GM19452 (cell line): ENCODE results near the gene RNF2.
"Not testable (repeated sequence)": the region's sequence is repeated elsewhere in the genome, so short reads cannot be mapped to it uniquely, and the experiment has no call there.

Source experiments
- ATAC-seq: cut with Tn5 transposase; IDR thresholded peaks from one replicate; pipeline ENCODE4 v1.9.1; 2021; ENCODE audit not compliant: unreplicated experiment

The RNF2 gene

GRCh38 chr1:185044981-185045813, at the start of gene RNF2:
Gene RNF2, plus strand, starts transcription at chr1:185045558. Its CDS starts 41,996 bp downstream, at chr1:185087554.
- peak; percentile 83 for ATAC-seq

DNA sequence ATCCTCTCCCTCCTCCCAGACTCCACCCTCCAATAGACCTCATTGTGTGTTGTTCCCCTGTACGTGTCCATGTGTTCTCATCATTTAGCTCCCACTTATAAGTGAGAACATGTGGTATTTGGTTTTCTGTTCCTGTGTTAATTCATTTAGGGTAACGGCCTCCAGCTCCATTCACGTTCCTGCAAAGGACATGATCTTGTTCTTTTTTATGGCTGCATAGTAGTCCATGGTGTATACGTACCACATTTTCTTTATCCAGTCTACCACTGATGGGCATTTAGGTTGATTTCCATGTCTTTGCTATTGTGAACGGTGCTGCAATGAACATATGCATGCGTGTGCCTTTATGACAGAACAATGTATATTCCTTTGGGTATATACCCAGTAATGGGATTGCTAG, 45.4 kb upstream of the RNF2 start:
- not testable (repeated sequence) for ATAC-seq

DNA sequence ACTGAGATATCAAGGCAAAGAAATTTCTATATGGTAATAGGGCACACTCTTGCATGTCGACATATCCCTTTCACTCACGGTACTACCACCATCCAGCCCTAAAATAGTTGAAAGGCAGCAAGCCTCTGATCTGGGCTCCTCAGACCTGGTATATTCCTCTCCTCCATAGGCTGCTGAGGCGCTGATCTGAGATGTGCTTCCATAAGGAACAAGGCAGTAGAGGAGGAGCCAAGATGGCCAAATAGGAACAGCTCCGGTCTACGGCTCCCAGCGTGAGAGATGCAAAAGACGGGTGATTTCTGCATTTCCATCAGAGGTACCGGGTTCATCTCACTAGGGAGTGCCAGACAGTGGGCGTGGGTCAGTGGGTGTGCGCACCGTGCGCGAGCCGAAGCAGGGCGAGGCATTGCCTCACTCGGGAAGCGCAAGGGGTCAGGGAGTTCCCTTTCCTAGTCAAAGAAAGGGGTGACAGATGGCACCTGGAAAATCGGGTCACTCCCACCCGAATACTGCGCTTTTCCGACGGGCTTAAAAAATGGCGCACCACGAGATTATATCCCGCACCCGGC, 44.0 kb upstream of the RNF2 start:
- not testable (repeated sequence) for ATAC-seq

GRCh38 chr1:185008838-185009237, 36.5 kb upstream of the RNF2 start:
- no peak for ATAC-seq

DNA sequence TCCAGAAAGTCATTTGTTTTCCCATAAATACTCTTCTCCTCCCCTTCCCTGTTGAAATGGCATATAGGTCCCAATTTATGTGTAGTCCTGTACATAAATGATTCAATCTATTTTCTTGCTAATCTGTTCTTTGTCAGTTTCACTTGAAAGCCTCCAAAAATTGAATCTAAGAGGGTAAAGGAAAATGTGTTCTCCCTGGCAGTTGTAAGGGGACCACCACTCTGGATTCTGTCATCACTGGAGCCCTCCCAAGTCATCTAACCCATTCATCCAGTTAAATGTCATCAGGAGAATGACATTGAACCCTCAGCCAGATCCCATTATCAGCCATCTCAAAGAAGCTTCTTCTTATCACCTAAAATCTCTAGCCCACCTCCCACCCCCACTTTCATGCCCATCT, 35.0 kb upstream of the RNF2 start:
- no peak for ATAC-seq

- no peak for ATAC-seq
Measured at GRCh38 chr1:185014941-185015340, 30.4 kb upstream of the RNF2 start.

- ATAC-seq = no peak
Measured at GRCh38 chr1:185015631-185016030, 29.7 kb upstream of the RNF2 start.

DNA sequence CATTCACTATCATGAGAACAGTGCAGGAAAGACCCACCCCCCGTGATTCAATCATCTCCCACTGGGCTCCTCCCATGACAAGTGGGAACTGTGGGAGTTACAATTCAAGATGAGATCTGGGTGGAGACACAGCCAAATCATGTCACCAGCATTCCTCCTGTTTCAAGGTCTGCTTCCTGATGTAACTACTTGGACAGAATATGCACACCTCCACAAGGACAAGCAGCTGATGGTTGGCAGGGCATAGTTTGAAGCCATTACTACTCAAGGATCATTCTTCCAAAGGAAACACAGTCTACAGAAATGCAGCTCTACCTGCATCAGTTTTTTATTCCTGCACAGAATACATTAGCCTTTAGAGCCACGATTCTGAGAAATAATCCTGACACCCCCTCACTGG, 28.5 kb upstream of the RNF2 start:
- no peak for ATAC-seq

- no peak for ATAC-seq
Measured at GRCh38 chr1:185017338-185017737, 28.0 kb upstream of the RNF2 start.

DNA sequence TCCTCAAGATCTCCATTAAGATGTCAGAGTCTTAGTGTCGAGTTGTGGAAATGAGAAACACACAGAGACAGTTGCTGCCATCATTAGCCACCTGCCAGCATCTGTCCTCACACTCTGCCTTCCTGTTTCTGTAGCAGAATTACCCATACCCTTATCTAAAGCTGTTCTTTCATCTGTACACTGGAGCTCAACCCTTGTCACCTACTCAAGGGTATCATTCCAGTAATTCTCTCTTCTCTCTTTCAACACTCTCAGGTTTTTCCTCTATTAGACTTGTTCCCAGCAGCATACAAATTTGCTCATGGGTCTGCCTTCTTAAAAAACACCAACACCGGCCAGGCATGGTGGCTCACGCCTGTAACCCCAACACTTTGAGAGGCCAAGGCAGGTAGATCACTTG, 27.4 kb upstream of the RNF2 start:
- no peak for ATAC-seq

DNA sequence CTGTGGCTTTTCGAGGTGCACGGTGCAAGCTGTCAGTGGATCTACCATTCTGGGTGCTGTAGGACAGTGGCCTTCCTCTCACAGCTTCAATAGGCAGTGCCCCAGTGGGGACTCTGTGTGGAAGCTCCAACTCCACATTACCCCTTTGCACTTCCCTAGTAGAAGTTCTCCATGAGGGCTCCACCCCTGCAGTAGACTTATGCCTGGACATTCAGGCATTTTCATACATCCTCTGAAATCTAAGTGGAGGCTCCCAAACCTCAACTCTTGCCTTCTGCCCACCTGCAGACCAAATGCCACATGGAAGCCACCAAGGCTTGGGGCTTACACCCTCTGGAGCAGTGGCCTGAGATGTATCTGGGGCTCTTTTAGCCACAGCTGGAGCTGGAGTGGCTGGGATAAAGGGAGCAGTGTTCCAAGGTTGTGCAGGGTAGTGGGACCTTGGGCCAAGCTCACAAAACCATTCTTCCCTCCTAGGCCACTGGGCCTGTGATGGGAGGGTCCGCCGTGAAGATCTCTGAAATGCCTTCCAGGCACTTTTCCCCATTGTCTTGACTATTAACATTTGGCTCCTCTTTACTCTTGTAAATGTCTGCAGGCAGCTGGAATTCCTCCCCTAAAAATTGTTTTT, 18.0 kb upstream of the RNF2 start:
- no peak for ATAC-seq

- ATAC-seq = no peak
Measured at GRCh38 chr1:185033686-185034085, 11.7 kb upstream of the RNF2 start.

DNA sequence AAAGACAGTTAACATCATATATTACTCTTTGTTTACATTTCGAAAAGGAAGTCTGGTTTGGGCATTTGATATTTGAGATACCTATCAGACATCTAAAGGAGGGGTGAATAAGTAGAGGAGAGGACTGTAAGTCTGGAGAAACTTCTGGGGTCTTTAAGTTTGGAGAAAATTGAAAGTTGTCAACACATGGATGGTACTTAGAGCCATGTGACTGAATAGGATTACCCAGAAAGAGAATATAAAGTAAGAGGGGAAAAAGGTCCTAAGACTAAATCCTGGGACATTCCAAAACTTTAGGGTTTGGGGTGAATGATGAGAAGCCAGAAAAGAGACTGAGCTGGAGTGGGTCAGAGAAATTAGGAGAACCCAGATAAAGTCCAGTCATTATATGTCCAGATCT, 10.1 kb upstream of the RNF2 start:
- ATAC-seq = no peak

DNA sequence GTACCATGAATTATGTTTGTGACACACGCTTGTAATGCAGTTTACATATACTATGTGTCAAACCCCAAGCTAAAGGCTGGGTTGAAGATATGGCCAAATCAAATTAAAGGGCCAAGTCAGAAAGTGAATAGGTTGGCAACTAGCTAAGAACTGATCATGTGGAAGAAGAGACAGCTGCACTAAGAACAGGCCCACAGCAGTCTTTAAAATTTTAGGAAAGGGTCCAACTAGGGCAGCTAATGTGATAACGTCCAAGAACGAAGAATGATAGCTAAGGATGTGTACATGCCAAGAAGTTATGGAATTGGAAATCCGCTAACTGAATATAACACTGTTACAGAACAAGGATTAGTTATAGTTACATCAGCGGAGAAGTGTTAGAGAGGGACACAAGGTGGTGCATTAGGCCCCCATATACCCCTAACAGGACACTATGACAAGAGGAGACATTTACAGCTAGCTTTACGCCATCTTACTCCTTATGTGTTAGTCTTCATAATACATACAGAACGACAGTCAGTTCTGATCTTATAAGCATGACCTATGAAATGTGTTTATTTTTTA, 6.5 kb upstream of the RNF2 start:
- ATAC-seq = no peak

DNA sequence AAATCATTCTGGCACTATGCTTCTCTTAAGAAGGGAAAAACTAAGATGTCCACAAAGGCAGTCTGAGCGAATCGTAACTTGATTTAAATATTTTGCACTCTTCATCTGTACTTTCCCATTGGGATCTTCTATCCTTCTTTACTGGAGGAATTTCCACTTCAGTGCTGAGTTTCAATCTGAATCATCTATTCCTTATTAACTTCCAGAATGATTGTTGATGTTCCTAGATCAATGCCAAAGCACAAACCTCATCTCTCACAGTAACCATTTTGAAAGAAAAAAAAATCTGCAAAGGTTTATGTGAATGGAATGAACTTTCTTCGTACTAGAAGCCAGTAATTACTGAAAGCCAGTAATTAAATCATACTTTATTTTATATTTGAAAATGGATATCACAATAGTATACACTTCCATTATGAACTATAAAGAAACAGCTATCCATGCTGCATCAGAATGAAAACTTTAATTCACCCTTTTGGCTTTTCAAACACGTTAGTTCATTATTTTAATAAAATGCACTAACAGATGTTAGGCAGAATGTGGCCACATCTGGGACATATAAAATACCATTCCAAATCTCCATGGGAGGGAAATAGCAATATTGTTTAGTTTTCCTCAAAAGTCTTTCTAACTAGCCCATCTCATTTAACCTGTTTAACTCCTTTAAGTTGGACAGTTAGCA, 5.5 kb upstream of the RNF2 start:
- ATAC-seq = no peak

GRCh38 chr1:185040408-185040735, 5.0 kb upstream of the RNF2 start:
- no peak for ATAC-seq

DNA sequence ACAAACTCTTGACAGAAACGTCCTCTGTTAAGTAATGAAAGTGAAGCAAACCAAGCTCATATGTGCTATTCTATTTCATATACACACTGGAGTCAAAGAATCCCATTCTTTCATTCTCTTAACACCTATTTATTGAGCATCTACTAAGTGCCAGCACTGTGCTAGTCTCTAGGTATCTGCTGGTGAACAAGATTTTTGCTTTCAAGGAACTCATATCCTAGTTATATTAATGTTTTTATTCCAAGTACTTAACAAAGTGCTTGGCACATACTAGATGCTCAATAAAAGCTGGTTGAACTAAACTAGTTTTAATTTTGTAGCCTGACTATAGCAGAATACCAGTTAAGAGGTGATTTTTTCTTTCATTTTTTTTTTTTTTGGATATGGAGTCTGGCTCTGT, 3.6 kb upstream of the RNF2 start:
- no peak for ATAC-seq

GRCh38 chr1:185042737-185043136, 2.6 kb upstream of the RNF2 start:
- ATAC-seq = no peak

- ATAC-seq = no peak
Measured at GRCh38 chr1:185044387-185044786, 971 bp upstream of the RNF2 start.

- peak; percentile 27 for ATAC-seq
Measured at GRCh38 chr1:185045814-185046492, 595 bp downstream of the RNF2 start.

GRCh38 chr1:185046668-185047067, 1.3 kb downstream of the RNF2 start:
- no peak for ATAC-seq
